Neural progenitor cell (in vitro differentiated cells): ENCODE measurements around the gene RIMS1. TPM values are rescaled to one million over a fixed set of nuclear protein-coding genes. Genes with fewer than 3 reads are reported as not detected.

Source experiments
- DNase-seq: peaks from one replicate; pipeline ENCODE4 v3.0.0-alpha.2; 2016; ENCODE audit warnings: low spot score
- H2AFZ ChIP-seq: fragments of 200-600 bp; sonication (generic); replicated peaks from 2 replicates; pipeline ENCODE4 v1.6.1; 2016; ENCODE audit warnings: antibody characterized with exemption
- H3F3A ChIP-seq: fragments of 200-600 bp; sonication (generic); 2 replicates; pipeline ENCODE4 v1.6.1; 2016; ENCODE audit warnings: antibody characterized with exemption, low read depth
- H3K27ac ChIP-seq: fragments of 200-600 bp; sonication (generic); 2 replicates; pipeline ENCODE4 v1.5.1; 2016; ENCODE audit warnings: mild to moderate bottlenecking
- H3K27me3 ChIP-seq: fragments of 200-600 bp; sonication (generic); 2 replicates; pipeline ENCODE4 v1.6.1; 2016; ENCODE audit warnings: mild to moderate bottlenecking, moderate library complexity
- H3K36me3 ChIP-seq: fragments of 200-600 bp; sonication (generic); 2 replicates; pipeline ENCODE4 v1.5.1; 2016
- H3K4me1 ChIP-seq: fragments of 200-600 bp; sonication (generic); 2 replicates; pipeline ENCODE4 v1.6.1; 2016; ENCODE audit warnings: mixed run types
- H3K4me2 ChIP-seq: fragments of 200-600 bp; sonication (generic); 2 replicates; pipeline ENCODE4 v1.6.1; 2016
- H3K4me3 ChIP-seq: fragments of 200-600 bp; sonication (generic); 2 replicates; pipeline ENCODE4 v1.5.1; 2016
- H3K79me2 ChIP-seq: fragments of 200-600 bp; sonication (generic); 2 replicates; pipeline ENCODE4 v1.6.1; 2016; ENCODE audit warnings: low read depth
- H3K9ac ChIP-seq: fragments of 200-600 bp; sonication (generic); 2 replicates; pipeline ENCODE4 v1.6.1; 2016
- H3K9me3 ChIP-seq: fragments of 200-600 bp; sonication (generic); 2 replicates; pipeline ENCODE4 v1.5.1; 2016; ENCODE audit warnings: low read depth
- H4K20me1 ChIP-seq: fragments of 200-600 bp; sonication (generic); 2 replicates; pipeline ENCODE4 v1.6.1; 2016; ENCODE audit warnings: low read depth
- H3K27ac Mint-ChIP-seq: 3 replicates; pipeline ENCODE4 v1.8.0; 2021; ENCODE audit warnings: mixed read lengths
- H3K27me3 Mint-ChIP-seq: 2 replicates; pipeline ENCODE4 v1.8.0; 2022; ENCODE audit warnings: low read depth, mild to moderate bottlenecking, inconsistent platforms, moderate library complexity, mixed read lengths; ENCODE audit not compliant: insufficient read depth
- H3K36me3 Mint-ChIP-seq: 3 replicates; pipeline ENCODE4 v1.8.0; 2021; ENCODE audit warnings: mixed read lengths
- H3K4me1 Mint-ChIP-seq: 3 replicates; pipeline ENCODE4 v1.8.0; 2021; ENCODE audit warnings: mixed read lengths
- H3K4me3 Mint-ChIP-seq: 3 replicates; pipeline ENCODE4 v1.8.0; 2021; ENCODE audit warnings: mild to moderate bottlenecking, moderate library complexity, mixed read lengths
- H3K9me3 Mint-ChIP-seq: 3 replicates; pipeline ENCODE4 v1.8.0; 2020; ENCODE audit warnings: mixed read lengths
- CTCF ChIP-seq: fragments of 200-600 bp; sonication (generic); IDR thresholded peaks from 2 replicates; pipeline ENCODE4 v1.5.1; 2017; ENCODE audit warnings: antibody characterized with exemption, mild to moderate bottlenecking
- EZH2 ChIP-seq: fragments of 200-600 bp; sonication (generic); IDR thresholded peaks from 2 replicates; pipeline ENCODE4 v1.6.1; 2017; ENCODE audit warnings: antibody characterized with exemption, mild to moderate bottlenecking, moderate library complexity
- EZH2phosphoT487 ChIP-seq: fragments of 200-600 bp; sonication (generic); IDR thresholded peaks from 2 replicates; pipeline ENCODE4 v1.6.1; 2017; ENCODE audit warnings: antibody characterized with exemption
- total RNA-seq: library from RNA; depleted of rRNA; stranded (reverse); fragments of >200 nt; gene quantifications from 2 replicates; pipeline ENCODE4 v1.2.3, GENCODE V29; 2015; ENCODE audit warnings: low replicate concordance

Gene RIMS1
- total RNA-seq, 1 donor from 2014 or later, result 2.5 TPM

GRCh38 chr6:71906813-71907212, 20.5 kb downstream of the RIMS1 start:
- Mint-ChIP-seq H3K27me3 (no peaks in the 10 kb centered on the region), H3K36me3 (no peaks in the 10 kb centered on the region), H3K4me3 (no peak overlapping the region), H3K9me3 (no peaks in the 10 kb centered on the region), H3K4me1 (no peaks in the 10 kb centered on the region), H3K27ac (no peak overlapping the region)
- Histone ChIP-seq H3K4me3 (no peak overlapping the region), H4K20me1 (no peaks in the 10 kb centered on the region), H3K9ac (no peak overlapping the region), H3K27ac (no peak overlapping the region), H3K4me2 (no peak overlapping the region), H3F3A (no peaks in the 10 kb centered on the region), H3K4me1 (no peaks in the 10 kb centered on the region), H3K9me3 (no peaks in the 10 kb centered on the region), H3K79me2 (no peaks in the 10 kb centered on the region), H3K36me3 (no peaks in the 10 kb centered on the region), H3K27me3 (no peaks in the 10 kb centered on the region), H2AFZ (no peak overlapping the region)
- DNase-seq, result no peak
- TF ChIP-seq EZH2, result no peak
- no peak for TF ChIP-seq CTCF
- TF ChIP-seq EZH2phosphoT487, result no peak

GRCh38 chr6:71908162-71908765, 21.9 kb downstream of the RIMS1 start:
- H3K9ac ChIP-seq, result no peak overlapping the region
- no peak overlapping the region for H3K4me3 ChIP-seq
- peaks cover 8% of the 10 kb centered on the region for H3K4me1 ChIP-seq
- Mint-ChIP-seq H3K27ac (no peak overlapping the region), H3K27me3 (no peaks in the 10 kb centered on the region), H3K4me1 (peaks cover 2% of the 10 kb centered on the region), H3K4me3 (no peak overlapping the region), H3K36me3 (no peaks in the 10 kb centered on the region), H3K9me3 (no peaks in the 10 kb centered on the region)
- H3K27ac ChIP-seq, result no peak overlapping the region
- TF ChIP-seq CTCF (no peak), EZH2 (no peak), EZH2phosphoT487 (no peak)
- H3K4me2 ChIP-seq, result no peak overlapping the region
- no peaks in the 10 kb centered on the region for H3K9me3 ChIP-seq
- H3K27me3 ChIP-seq, result no peaks in the 10 kb centered on the region
- no peak for DNase-seq
- no peaks in the 10 kb centered on the region for H4K20me1 ChIP-seq
- H2AFZ ChIP-seq, result peak overlapping the region; percentile 47
- H3K36me3 ChIP-seq, result no peaks in the 10 kb centered on the region
- no peaks in the 10 kb centered on the region for H3K79me2 ChIP-seq
- H3F3A ChIP-seq, result no peaks in the 10 kb centered on the region

- Histone ChIP-seq H3K79me2 (no peaks in the 10 kb centered on the region), H3K27ac (peak overlapping the region; percentile 9), H3K9me3 (no peaks in the 10 kb centered on the region), H3K4me3 (no peak overlapping the region), H3K9ac (no peak overlapping the region), H2AFZ (no peak overlapping the region), H3F3A (no peaks in the 10 kb centered on the region), H3K4me2 (peak overlapping the region; percentile 37), H3K27me3 (no peaks in the 10 kb centered on the region), H3K36me3 (no peaks in the 10 kb centered on the region), H3K4me1 (peaks cover 15% of the 10 kb centered on the region), H4K20me1 (no peaks in the 10 kb centered on the region)
- Mint-ChIP-seq H3K4me1 (peaks cover 11% of the 10 kb centered on the region), H3K27me3 (no peaks in the 10 kb centered on the region), H3K4me3 (no peak overlapping the region), H3K36me3 (no peaks in the 10 kb centered on the region), H3K27ac (no peak overlapping the region), H3K9me3 (no peaks in the 10 kb centered on the region)
- TF ChIP-seq EZH2 (no peak), CTCF (no peak), EZH2phosphoT487 (no peak)
- peak; percentile 8 for DNase-seq
These were observed 27.3 kb downstream of the RIMS1 start for GRCh38 chr6:71913444-71914234.
